Bronchial epithelial cell (primary cell): ENCODE results near the gene LOXHD1. TPM values are rescaled to one million over a fixed set of nuclear protein-coding genes. Genes with fewer than 3 reads are reported as not detected.

Experiments
- DNase-seq: peaks from one replicate; pipeline ENCODE4 v3.0.0-alpha.2; 2010; ENCODE audit warnings: low read depth
- FAIRE-seq: peaks from 2 replicates; lab custom pipeline; 2011; peaks lifted over from hg19 to GRCh38; lab: Jason Lieb, UNC
- H3K27me3 ChIP-seq: 2 replicates; pipeline ENCODE4 v1.5.1; 2011; ENCODE audit warnings: low read length; ENCODE audit not compliant: control insufficient read depth, insufficient read depth
- H3K36me3 ChIP-seq: 2 replicates; pipeline ENCODE4 v1.5.1; 2011; ENCODE audit warnings: low read length; ENCODE audit not compliant: control insufficient read depth, insufficient read depth
- H3K4me3 ChIP-seq: 2 replicates; pipeline ENCODE4 v1.5.1; 2011; ENCODE audit warnings: mild to moderate bottlenecking, low read depth, low read length, control low read depth
- total RNA-seq: library from RNA; depleted of rRNA; stranded (reverse); fragments of >200 nt; gene quantifications from 2 replicates; pipeline ENCODE4 v1.2.1, GENCODE V29; 2014
- TF ChIP-seq, protein P1 (sequence below): IDR thresholded peaks from 2 replicates; pipeline ENCODE4 v1.5.1; 2011; ENCODE audit warnings: mild to moderate bottlenecking, moderate library complexity, low read length, control low read depth, inconsistent platforms; ENCODE audit not compliant: insufficient read depth, severe bottlenecking

Gene LOXHD1
- total RNA-seq, 1 donor from 2014 or later, result not detected

DNA sequence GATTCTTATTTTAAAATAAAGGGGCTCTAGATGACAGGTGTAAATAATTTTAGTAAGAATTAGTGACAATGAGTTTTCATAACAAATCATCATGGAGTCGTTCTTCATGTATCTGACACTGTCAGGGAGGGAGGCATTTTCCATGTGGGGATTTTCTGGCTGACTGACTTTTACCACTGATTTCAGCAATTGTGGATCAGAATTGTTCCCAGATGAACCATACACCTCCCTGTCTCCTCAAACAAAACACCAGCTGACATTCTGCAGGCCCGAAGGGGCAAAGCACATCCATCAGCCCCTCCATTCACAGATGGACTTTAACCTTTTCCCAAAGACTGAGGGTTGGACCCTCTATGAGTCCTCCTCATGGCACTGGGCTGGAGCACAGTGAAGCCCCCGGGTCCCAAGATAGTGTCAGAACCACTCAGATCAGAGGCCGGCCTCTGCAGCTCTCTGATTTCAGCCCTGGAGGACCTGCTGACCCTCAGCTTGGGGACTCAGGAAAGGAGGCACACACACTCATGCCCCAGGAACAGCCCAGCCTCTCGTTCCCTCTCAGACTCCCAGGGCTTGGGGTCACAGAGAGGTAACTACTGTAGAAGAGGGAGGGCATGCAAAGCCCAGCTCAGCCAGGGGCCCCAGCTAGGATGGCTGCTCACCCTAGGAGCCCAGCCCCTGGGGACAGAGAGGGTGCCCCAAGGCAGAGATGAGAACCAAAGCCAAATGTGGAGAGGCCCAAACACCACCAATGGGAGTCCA is 43.2 kb upstream of the LOXHD1 start:
- TF ChIP-seq, protein P1, sequence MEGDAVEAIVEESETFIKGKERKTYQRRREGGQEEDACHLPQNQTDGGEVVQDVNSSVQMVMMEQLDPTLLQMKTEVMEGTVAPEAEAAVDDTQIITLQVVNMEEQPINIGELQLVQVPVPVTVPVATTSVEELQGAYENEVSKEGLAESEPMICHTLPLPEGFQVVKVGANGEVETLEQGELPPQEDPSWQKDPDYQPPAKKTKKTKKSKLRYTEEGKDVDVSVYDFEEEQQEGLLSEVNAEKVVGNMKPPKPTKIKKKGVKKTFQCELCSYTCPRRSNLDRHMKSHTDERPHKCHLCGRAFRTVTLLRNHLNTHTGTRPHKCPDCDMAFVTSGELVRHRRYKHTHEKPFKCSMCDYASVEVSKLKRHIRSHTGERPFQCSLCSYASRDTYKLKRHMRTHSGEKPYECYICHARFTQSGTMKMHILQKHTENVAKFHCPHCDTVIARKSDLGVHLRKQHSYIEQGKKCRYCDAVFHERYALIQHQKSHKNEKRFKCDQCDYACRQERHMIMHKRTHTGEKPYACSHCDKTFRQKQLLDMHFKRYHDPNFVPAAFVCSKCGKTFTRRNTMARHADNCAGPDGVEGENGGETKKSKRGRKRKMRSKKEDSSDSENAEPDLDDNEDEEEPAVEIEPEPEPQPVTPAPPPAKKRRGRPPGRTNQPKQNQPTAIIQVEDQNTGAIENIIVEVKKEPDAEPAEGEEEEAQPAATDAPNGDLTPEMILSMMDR, result no peak
- no peak for DNase-seq
- Histone ChIP-seq H3K36me3 (no peaks in the 10 kb centered on the region), H3K4me3 (no peak overlapping the region), H3K27me3 (no peaks in the 10 kb centered on the region)
- FAIRE-seq, result no peak

DNA sequence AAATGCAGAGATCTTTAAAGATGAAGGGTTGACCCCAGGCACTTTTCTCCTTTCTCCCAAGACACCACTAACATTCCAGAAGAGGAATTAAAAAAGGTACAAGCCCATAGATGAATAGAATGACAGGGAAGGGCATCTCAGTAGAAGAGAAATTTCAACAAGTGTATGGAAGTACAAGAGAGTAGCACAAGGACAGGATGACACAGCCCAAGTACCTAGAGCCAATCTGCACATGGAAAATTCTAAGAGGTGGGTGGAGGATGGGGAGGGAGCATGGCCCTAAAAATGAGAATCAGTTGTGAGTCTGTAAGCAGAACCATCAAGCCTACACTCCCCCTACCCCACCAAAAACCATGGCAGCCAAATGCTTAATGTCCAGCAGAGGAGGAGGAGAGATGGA is 39.7 kb upstream of the LOXHD1 start:
- H3K4me3 ChIP-seq, result no peak overlapping the region
- DNase-seq, result no peak
- TF ChIP-seq, protein P1, result no peak
- H3K36me3 ChIP-seq, result no peaks in the 10 kb centered on the region
- FAIRE-seq, result no peak
- no peaks in the 10 kb centered on the region for H3K27me3 ChIP-seq

DNA sequence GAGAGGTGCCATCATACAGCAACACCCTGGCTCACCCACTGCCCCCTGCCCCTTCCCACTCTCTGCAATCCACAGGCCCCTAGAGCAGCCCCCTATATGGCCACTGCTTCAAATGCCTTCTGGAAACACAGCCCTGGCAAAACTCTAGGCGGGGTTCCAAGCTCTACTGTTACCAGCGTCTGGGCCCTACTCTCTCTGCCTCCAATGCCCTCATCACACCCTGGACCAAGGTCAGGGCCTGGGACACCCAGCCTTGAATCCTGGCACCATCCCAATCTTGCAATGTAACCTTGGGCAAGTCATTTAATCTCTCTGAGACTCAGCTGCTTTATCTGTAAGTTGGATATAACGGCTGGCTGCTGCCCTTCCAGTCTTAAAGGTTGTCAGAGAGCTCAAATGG is 39.2 kb upstream of the LOXHD1 start:
- no peak for FAIRE-seq
- TF ChIP-seq, protein P1, result no peak

DNA sequence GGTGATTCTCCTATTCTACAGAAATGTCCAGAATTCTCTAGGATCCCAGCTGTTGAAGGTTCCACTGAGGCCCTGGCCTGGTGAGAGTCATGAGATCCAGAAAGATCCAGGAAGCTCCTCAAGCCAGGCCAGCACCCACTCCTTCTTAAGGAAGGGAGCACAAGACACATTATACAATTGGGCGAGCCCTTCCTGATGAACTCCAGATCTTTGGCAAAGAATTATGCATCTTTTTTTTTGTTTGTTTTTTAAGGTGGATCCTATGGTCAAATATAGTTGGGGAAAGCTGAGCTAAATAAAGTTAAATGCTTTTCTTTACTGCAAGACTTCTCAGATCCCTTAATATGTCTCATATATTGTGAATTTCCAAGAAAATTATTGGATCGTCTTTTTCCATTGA is 37.0 kb upstream of the LOXHD1 start:
- Histone ChIP-seq H3K27me3 (no peaks in the 10 kb centered on the region), H3K4me3 (no peak overlapping the region), H3K36me3 (no peaks in the 10 kb centered on the region)
- TF ChIP-seq, protein P1, result no peak
- FAIRE-seq (no peak), DNase-seq (no peak)

More for the DNA sequence above, 39.2 kb upstream of the LOXHD1 start:
- no peak for DNase-seq
- no peak overlapping the region for H3K4me3 ChIP-seq
- H3K36me3 ChIP-seq, result no peaks in the 10 kb centered on the region
- H3K27me3 ChIP-seq, result no peaks in the 10 kb centered on the region

DNA sequence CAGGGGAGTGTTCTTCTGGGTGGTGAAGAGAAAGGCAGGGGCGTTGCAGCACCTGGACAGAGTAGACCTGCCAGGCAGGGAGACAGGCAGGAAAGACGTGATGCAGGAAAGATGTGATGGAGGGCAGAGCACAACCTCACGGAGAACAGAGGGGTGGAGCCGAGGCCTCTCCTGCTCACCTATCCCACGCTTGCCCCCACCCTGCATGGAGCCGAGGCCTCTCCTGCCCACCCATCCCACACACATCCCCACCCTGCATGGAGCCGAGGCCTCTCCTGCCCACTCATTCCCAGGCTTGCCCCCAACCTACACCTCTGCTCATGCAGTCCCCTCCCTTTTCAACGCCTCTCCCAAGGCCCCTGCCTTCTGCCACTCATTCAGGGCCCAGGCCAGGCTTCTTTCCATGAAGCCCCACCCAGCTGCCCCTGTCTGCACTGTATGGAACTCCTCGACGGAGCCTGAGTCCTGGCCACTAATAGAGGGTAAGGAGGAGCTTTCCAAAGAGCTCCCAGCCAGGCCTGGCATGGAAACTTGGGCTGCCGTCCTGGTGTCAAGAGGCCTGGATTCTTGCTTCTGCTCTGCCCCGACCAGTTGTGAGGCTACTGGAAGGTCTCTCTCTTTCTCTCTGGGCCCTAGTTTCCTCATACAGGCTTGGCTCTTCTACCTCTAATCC is 32.0 kb upstream of the LOXHD1 start:
- no peak for DNase-seq
- TF ChIP-seq, protein P1, result no peak
- Histone ChIP-seq H3K4me3 (no peak overlapping the region), H3K36me3 (no peaks in the 10 kb centered on the region), H3K27me3 (peaks cover 1% of the 10 kb centered on the region)
- FAIRE-seq, result no peak
